HG03457 (cell line): ENCODE results near the gene RALGPS2.
"Not testable (repeated sequence)": the region's sequence is repeated elsewhere in the genome, so short reads cannot be mapped to it uniquely, and the experiment has no call there.

Experiments used
- ATAC-seq: cut with Tn5 transposase; IDR thresholded peaks from one replicate; pipeline ENCODE4 v1.9.1; 2021; ENCODE audit warnings: moderate number of reproducible peaks; ENCODE audit not compliant: unreplicated experiment

The RALGPS2 gene

DNA sequence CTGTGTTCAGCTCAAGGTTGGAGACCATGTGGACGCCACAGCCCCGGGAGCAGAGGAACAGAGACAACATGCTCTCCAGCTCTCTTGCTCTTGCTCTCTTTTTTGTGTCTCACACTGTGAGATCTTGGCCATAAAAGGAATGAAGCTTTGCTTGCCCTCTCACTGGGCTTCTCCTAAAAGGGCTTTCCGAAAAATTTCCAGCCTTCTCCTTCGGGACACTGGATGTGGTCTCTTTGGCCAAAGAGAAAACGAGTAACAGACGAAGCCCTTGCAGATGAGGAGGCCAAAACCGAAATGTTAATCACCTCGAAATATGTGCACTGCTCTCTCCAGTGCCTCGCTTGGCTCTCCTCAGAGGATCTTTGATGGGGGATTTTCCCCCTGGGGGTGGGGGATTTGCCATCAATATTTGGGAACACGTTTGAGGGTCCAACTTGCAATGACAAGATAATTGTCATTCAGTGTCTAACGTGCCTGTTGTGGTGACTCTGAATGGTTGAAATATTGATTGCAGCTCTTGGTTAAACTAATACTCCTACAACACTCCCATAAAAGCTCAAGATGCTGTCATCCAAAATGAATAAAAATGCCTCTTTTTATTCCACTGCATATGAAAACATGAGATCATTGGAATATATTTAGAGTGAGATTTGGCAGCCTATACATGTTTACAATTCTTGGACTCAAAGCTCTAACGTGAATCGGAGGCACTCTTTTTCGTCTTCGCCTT is 214.5 kb downstream of the RALGPS2 start:
- no peak for ATAC-seq

DNA sequence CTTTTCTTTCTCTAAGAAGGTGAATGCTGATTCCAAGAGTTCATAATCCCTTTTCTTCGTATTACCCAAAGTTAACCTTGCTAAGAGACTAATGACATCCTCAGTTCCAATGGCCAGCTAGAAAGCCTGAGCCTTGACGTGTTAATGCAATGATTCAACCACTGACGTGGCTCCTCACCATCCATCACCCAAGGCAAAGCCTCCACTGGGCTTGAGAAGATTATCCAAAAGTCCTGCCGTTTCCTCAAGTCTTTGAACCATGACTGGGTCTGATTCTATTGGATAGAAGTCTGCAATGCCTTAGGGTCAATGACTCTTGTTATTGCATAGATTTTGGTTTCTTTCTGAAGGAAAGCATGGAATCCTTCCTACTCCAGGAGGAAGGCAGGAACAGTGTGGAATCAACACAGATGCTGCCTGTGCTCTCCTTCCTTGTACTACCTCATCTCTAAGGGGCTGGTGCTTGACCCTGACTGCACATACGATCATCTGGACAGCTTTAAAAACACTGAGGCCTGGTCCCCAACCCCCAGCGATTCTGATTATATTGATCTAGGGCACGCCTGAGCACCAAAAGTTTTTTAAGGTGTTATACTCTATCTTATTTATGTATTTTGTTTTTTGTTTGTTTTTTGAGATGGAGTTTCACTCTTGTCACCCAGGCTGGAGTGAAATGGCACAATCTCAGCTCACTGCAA is 215.2 kb downstream of the RALGPS2 start:
- no peak for ATAC-seq

- ATAC-seq = no peak
Observed at GRCh38 chr1:178941261-178941689, 216.2 kb downstream of the RALGPS2 start.

- no peak for ATAC-seq
Observed at GRCh38 chr1:178941849-178942248, 216.8 kb downstream of the RALGPS2 start.

DNA sequence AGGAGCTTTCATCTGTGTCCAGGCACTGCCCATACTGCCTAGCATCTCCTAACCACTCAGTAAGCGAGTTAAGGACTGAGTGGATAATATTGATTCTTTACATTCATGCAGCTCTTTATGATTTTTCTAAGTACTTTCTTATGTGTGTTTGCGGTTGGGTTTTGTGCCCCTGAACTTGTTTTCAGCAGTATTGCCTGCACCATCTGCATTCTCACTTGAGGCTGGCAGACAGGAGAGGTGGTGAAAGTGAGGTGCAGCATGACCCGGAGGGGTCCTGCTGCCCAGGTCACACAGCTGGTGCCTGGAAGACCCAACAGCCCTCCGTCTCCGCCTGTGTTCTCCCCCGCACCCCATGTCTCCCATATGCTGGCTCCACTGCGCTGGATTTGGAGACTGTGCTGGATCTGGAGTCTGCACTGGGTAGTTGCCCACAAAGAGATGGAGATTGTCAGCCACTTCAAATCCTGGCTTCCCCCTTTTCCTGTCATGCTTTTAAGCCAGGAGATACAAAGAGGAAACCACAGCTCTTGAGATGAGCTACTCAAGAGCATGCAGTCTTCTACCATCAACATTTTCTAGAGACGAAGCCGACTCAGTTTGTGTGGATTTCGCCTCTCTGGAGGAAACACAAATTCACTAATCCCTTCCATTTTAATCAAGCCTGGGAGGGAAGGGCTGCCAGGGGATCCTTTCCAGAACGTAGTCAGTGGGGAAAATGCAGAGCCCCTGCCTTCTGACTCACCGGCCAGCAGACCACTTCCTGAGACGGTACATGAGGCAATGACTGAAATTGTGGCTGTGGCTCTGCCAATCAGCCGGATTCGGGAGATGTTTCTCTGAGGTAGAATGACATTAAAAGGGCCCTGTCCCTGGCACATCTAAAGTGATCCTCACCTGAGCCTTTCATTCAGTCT is 217.5 kb downstream of the RALGPS2 start:
- no peak for ATAC-seq

GRCh38 chr1:178944729-178945128 is 219.7 kb downstream of the RALGPS2 start:
- ATAC-seq = no peak

GRCh38 chr1:178945763-178946266 is 220.8 kb downstream of the RALGPS2 start:
- ATAC-seq = no peak

GRCh38 chr1:178946416-178946815 is 221.4 kb downstream of the RALGPS2 start:
- ATAC-seq = no peak

GRCh38 chr1:178946855-178947676 is 222.0 kb downstream of the RALGPS2 start:
- no peak for ATAC-seq

- no peak for ATAC-seq
Observed at GRCh38 chr1:178947677-178947981, 222.6 kb downstream of the RALGPS2 start.

DNA sequence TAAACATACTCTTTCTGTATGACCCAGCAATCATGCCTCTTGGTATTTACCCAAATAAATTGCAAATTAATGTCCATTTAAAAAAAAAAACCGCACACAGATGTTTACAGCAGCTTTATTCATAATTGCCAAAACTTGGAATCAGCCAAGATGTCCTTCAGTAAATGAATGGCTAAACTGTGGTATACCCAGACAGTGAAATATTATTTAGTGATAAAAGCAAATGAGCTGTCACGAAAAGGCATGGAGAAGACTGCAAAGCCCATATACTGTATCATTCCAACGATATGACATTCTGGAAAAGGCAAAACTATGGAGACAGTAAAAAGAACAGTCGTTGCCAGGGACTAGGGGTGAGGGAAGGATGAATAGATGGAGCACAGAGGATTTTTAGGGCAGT is 223.6 kb downstream of the RALGPS2 start:
- ATAC-seq = no peak

DNA sequence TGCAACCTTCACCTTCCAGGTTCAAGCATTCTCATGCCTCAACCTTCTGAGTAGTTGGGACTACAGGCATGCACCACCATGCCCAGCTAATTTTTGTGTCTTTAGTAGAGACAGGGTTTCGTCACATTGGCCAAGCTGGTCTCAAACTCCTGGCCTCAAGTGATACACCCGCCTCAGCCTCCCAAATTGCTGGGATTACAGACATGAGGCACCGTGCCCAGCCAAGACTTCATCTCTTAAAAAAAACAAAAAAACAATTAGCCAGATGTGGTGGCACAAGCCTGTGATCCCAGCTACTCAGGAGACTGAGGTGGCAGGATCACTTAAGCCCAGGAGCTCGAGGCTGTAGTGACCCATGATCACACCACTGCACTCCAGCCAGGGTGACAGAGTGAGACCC is 224.8 kb downstream of the RALGPS2 start:
- not testable (repeated sequence) for ATAC-seq

GRCh38 chr1:178951600-178951999 is 226.6 kb downstream of the RALGPS2 start:
- no peak for ATAC-seq

DNA sequence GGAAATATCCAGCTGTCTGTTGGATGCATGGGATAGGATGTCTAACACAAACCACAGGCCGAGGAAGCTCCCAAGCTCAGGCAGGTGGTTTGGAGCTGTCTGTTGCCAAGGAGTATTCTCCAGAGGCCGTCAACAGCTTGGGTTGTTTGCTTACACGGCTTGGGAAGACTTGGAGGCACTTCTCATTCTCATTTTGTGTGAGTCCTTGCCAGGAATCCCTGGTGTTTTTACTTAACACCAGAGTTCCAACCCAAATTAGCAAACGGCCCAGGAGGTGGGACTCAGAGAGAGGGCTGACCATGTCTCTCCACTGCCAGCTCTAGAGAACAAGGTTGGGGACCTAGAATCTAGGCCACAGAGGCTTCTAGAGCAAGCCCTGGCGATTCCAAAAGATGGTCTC is 228.0 kb downstream of the RALGPS2 start:
- ATAC-seq = no peak

GRCh38 chr1:178953538-178954324 is 228.7 kb downstream of the RALGPS2 start:
- no peak for ATAC-seq

DNA sequence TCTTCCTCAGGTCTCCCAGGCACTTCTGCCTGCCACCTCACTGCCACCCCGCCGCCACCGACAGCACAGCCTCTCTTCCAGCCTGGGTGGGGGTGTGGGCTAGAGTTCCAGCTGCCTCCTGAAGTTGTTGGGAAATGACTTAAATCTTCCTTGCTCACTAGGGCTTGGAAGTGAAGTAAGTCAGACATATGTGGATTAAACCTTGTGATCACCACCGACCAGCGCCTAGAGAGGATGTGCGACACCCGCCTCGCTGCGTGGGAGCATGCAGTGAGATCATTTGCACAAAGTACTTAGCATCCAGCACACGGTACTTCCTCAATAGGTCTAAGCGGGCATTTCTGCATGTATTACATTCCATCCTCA is 229.3 kb downstream of the RALGPS2 start:
- ATAC-seq = no peak

DNA sequence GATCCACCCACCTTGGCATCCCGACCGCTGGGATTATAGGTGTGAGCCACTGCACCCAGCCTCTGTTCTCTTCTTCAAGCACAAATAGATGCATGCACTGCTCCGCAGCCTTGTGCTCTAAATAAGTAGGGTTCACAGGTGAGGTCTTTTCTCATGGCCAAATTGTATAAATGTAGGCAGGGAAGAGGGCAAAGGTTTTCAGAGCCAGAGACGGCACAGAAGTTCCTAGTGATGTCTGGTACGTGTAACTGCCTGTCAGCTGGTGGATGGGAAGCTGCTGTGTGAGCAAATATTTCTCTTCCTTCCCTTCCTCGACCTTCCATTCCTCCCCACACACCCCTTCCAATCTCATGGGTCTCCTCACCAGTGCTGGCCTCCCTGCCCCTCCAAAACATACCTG is 229.9 kb downstream of the RALGPS2 start:
- no peak for ATAC-seq

GRCh38 chr1:178955391-178955954 is 230.4 kb downstream of the RALGPS2 start:
- ATAC-seq = no peak

DNA sequence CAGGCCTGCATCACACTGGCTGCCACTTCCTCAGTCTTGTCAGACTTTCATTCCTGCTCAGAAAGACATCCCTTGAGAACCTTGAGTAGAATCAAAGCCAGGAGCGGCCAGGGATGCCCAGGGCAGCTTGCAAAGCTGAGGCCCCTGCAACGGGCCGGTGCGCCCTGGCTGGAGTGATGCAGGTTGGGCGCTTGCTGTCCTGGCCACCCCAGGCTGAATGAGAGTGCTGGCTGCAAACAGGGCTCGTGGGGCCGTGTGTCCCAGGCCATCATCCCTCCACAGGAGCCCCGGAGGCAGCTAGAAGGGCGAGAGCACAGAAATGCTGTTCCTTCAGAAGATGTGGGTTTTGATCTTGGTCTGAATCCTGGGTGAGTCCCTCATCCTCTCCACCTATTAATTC is 233.4 kb downstream of the RALGPS2 start:
- ATAC-seq = no peak
